ENCODE data around the gene CSHL1. TPM values are rescaled to one million over a fixed set of nuclear protein-coding genes. Genes with fewer than 3 reads are reported as not detected.

The CSHL1 gene
- total and polyA plus RNA-seq, 3 experiments from 2014 or later, result not detected

DNA sequence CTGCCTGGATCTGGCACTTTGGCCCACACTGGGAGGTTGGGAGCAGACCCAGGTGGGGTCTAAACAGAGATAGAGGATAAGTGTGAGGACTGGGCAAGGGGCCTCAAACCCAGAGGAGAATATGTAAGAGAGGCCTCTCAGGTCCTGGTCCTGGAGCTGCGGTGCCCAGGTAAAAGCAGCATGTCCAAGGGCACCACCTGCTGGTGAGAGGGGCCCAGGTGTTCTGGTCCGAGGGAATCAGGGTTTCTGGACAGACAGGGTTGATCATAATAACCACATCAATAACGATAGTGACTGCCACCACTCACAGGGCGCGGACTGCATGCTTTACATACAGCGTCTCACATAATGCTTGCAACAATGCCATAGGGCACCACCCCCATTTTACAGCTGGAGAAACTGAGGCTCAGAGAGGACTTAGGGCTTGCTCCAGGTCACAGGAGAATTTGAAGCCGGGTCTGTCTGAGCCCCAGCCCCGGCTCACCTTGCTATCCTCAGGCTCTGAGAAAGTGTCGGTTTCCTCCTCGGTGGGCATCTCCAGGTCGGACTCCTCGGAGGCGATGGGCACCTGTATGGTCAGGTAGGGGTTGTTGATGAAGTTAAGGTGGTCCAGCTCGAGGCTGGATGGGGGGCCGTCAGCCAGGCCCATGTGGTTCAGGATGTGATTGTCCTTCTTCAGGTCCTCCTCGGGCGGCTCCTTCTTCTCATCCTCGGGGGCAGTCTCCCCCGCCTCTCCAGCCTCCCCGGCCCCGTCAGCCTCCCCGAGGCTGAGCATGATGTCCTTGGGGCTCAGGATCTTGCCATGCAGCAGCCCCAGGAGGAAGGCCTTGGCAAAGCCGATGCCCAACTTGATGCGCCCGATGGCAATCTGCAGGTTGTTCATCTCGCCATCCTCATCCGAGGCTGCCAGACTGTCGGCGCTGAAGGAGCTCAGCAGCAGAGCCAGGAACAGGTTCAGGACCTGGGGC is 40.2 kb upstream of the CSHL1 start:
- no peaks in the 10 kb centered on the region for H3K36me3 Mint-ChIP-seq
- no peak overlapping the region for H3K4me3 Mint-ChIP-seq
- DNase-seq, result peak in 3 of 5 donors; percentile 11 to 63 (median 23)
- H3K4me3 ChIP-seq (ENCODE audit: low read length), result no peak overlapping the region
- H3K27me3 Mint-ChIP-seq, result no peaks in the 10 kb centered on the region
- peaks cover 21 to 36% (median 30%) of the 10 kb centered on the region in 3 donors for H3K4me1 Mint-ChIP-seq
- H3K9me3 ChIP-seq (ENCODE audit: low read length), result no peaks in the 10 kb centered on the region
- ChIA-PET CTCF (interaction anchor here (0.7 to 4.7 kb wide), 9 partner anchors 32 to 182 kb away, joined by 3 to 26 read pairs (median 4); partner anchors contain the start of genes CSHL1, GH1 and ICAM2), POLR2A (no interaction called here)
- peaks cover 29% of the 10 kb centered on the region for H3K4me1 ChIP-seq (ENCODE audit: insufficient read depth, low read length)
- no peaks in the 10 kb centered on the region for H3K36me3 ChIP-seq (ENCODE audit: insufficient read depth, low read length)
- no peak overlapping the region for H3K27ac ChIP-seq (ENCODE audit: low read depth, low read length)
- H3K27me3 ChIP-seq (ENCODE audit: insufficient read depth, low read length, poor library complexity, severe bottlenecking), result no peaks in the 10 kb centered on the region
- H3K27ac Mint-ChIP-seq, result peak overlapping the region in 1 of 8 donors; percentile 53
- no peaks in the 10 kb centered on the region for H3K9me3 Mint-ChIP-seq

DNA sequence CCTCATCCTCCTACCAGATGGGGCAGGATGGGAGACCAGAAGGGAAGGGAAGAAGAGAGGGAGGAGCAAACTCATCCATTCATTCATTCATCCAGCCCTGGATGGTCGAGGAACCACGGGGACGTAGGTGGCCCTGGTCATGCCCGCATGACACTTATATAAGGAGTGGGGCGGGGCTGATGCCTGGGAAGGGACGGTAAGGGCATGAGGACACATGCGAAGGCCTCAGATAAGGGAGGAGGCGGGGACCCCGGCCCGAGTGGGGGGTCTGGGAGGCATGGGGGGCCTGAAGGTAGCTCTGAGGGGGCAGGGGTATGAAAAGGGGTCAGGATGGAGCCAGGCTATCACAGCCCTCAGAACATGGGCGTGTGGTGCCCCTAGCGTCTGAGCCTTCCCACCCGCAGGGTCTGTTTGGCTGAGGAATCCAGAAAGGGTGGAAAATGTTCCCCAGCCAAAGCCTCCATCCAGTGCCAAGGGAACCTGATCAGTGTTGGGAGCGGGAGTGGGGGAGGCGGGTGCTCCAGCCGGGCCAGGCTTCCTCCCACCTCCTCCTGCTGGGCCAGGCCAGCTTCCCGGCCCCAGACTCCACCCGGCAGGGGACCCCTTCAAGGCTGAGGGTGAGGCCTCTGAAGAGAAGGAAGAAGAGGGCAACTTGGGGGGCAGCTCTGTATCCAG is 38.7 kb upstream of the CSHL1 start:
- POLR2A ChIA-PET, result no interaction called here
- no peak overlapping the region for H3K27ac Mint-ChIP-seq
- Histone ChIP-seq H3K36me3 (ENCODE audit: insufficient read depth, low read length) (no peaks in the 10 kb centered on the region), H3K4me1 (ENCODE audit: insufficient read depth, low read length) (peaks cover 38% of the 10 kb centered on the region), H3K27me3 (ENCODE audit: insufficient read depth, low read length, poor library complexity, severe bottlenecking) (no peaks in the 10 kb centered on the region), H3K9me3 (ENCODE audit: low read length) (no peaks in the 10 kb centered on the region), H3K4me3 (ENCODE audit: low read length) (no peak overlapping the region), H3K27ac (ENCODE audit: low read depth, low read length) (no peak overlapping the region)
- H3K36me3 Mint-ChIP-seq, result no peaks in the 10 kb centered on the region
- DNase-seq, result no peak
- no peak overlapping the region for H3K4me3 Mint-ChIP-seq
- H3K4me1 Mint-ChIP-seq, result peaks cover 28 to 39% (median 33%) of the 10 kb centered on the region in 3 donors
- CTCF ChIA-PET, result interaction anchor here (0.9 to 4.7 kb wide), 6 partner anchors 30 to 183 kb away, joined by 3 to 26 read pairs (median 10); partner anchors contain the start of genes CSHL1, GH1 and ICAM2
- H3K27me3 Mint-ChIP-seq, result no peaks in the 10 kb centered on the region
- no peaks in the 10 kb centered on the region for H3K9me3 Mint-ChIP-seq

DNA sequence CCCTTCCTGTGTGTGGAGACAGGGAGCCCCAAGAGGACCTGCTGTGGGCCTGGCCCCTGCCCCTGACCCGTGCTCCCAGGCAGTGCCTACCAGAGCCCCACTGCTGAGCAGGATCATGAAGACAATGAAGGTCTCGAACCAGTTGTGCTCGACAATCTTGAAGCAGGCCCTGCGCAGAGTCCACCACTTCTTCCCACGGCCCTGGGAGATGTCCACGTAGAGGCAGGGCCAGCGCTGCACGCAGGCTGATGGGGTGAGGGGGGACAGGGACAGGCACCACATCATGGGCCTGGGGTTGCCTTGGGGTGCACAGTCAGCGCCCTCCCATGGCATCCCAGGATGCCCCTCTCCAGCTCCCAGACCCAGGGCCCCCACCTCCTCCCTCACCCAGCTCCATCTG is 37.5 kb upstream of the CSHL1 start:
- Mint-ChIP-seq H3K4me1 (peaks cover 18 to 31% (median 22%) of the 10 kb centered on the region in 3 donors), H3K36me3 (no peaks in the 10 kb centered on the region), H3K27ac (no peak overlapping the region), H3K27me3 (no peaks in the 10 kb centered on the region), H3K4me3 (no peak overlapping the region), H3K9me3 (no peaks in the 10 kb centered on the region)
- Histone ChIP-seq H3K9me3 (ENCODE audit: low read length) (no peaks in the 10 kb centered on the region), H3K27ac (ENCODE audit: low read depth, low read length) (no peak overlapping the region), H3K27me3 (ENCODE audit: insufficient read depth, low read length, poor library complexity, severe bottlenecking) (no peaks in the 10 kb centered on the region), H3K4me1 (ENCODE audit: insufficient read depth, low read length) (peaks cover 26% of the 10 kb centered on the region), H3K36me3 (ENCODE audit: insufficient read depth, low read length) (no peaks in the 10 kb centered on the region), H3K4me3 (ENCODE audit: low read length) (no peak overlapping the region)
- ChIA-PET CTCF (interaction anchor here (0.5 to 4.7 kb wide), 2 partner anchors 29 to 77 kb away, joined by 3 to 26 read pairs; partner anchors contain the start of gene GH1), POLR2A (no interaction called here)
- DNase-seq, result no peak

DNA sequence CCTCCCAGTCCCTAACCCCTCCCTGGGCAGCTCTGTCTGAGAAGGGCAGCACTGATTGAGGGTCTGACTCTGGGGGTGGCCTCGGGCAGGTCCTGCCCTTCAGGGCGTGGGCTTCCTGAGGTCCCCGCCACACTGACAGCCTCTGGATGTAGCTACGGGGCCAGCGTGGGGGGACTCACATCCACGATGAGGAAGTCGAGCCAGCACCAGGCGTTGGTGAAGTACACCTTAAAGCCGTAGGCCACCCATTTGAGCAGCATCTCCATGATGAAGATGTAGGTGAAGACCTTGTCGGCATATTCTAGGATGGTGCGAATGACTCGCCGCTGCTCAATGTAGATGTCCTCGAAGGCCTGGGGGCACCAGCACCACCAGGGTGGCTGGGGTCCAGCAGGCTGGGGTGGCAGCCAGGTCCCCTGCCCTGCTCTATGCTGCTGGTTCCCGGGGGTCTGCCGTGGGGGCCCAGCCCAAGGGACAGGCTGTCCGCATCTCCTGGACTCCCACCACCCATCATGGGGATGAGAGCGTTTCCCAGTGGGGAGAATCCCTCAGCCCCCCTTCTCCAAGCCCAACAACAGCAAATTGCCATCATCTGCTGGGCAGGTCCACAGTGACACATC is 36.8 kb upstream of the CSHL1 start:
- Mint-ChIP-seq H3K4me3 (no peak overlapping the region), H3K36me3 (no peaks in the 10 kb centered on the region), H3K9me3 (no peaks in the 10 kb centered on the region), H3K27ac (no peak overlapping the region), H3K4me1 (peaks cover 18 to 31% (median 24%) of the 10 kb centered on the region in 3 donors), H3K27me3 (no peaks in the 10 kb centered on the region)
- no peaks in the 10 kb centered on the region for H3K36me3 ChIP-seq (ENCODE audit: insufficient read depth, low read length)
- peaks cover 23% of the 10 kb centered on the region for H3K4me1 ChIP-seq (ENCODE audit: insufficient read depth, low read length)
- no peak for DNase-seq
- H3K27ac ChIP-seq (ENCODE audit: low read depth, low read length), result no peak overlapping the region
- no peaks in the 10 kb centered on the region for H3K9me3 ChIP-seq (ENCODE audit: low read length)
- ChIA-PET POLR2A (interaction anchor here (1.8 kb wide), 1 partner anchor 72 kb away, joined by 14 read pairs; the partner anchor contains the start of gene ICAM2), CTCF (interaction anchor here (1.3 to 2.9 kb wide), 8 partner anchors 19 to 198 kb away, joined by 5 to 48 read pairs (median 12); partner anchors contain the start of gene GH1)
- no peaks in the 10 kb centered on the region for H3K27me3 ChIP-seq (ENCODE audit: insufficient read depth, low read length, poor library complexity, severe bottlenecking)
- H3K4me3 ChIP-seq (ENCODE audit: low read length), result no peak overlapping the region

DNA sequence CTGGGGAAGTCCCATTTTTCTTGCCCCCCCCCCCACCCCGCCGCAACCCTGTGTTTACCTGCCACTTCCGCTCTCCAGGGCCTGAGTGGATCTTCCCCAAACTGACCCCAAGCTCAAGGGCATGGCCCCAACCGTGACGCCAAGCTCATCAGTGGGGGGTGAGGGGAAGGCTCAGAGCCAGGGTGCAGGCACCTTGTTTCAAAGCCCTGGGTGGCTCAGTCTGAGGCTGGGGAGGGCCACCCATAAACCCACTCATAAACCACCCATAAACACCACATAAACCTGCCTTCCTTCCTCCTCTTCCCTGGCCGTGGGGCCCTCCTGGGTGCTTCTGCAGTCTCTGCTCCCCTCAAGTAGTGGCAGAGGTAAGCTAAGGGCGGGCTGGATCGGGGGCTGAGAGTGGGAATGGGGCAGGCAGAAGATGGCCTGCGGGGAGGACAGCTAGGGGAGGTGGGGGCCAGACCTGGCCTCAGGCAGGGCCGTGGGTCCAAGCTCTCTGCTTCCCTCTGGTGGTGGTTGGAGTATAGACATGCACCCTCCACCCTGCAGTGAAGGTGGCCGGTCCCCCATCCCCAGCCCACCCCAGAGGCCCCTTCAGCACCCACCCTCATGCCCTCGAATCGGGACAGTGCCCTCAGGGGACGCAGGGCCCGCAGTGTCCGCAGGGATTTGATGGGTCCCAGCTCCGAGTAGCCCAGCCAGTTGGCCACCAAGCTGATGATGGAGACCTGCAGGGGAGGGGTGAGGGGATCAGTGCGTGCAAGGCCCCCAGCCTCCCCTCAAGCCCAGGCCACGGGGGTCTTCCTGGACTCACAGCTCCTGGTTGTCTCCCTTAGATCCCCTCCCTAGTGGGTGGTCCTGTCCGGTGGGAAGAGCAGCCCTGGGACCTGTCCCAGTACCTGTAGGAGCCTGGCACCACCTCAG is 35.6 kb upstream of the CSHL1 start:
- H3K27ac Mint-ChIP-seq, result peak overlapping the region in 6 of 8 donors; percentile 32 to 75 (median 62)
- DNase-seq, result peak; percentile 25 to 67 (median 63)
- H3K4me3 Mint-ChIP-seq, result peak overlapping the region; percentile 31 to 87 (median 83)
- H3K4me1 Mint-ChIP-seq, result peaks cover 15 to 31% (median 22%) of the 10 kb centered on the region in 3 donors
- H3K27ac ChIP-seq (ENCODE audit: low read depth, low read length), result no peak overlapping the region
- peaks cover 23% of the 10 kb centered on the region for H3K4me1 ChIP-seq (ENCODE audit: insufficient read depth, low read length)
- no peaks in the 10 kb centered on the region for H3K9me3 Mint-ChIP-seq
- no peaks in the 10 kb centered on the region for H3K36me3 Mint-ChIP-seq
- H3K36me3 ChIP-seq (ENCODE audit: insufficient read depth, low read length), result no peaks in the 10 kb centered on the region
- ChIA-PET CTCF (interaction anchor here (0.7 to 2.9 kb wide), 35 partner anchors 9 to 325 kb away, joined by 3 to 48 read pairs (median 6); partner anchors contain the start of genes CD79B, CSHL1, ERN1 and GH1), POLR2A (interaction anchor here (0.6 to 1.8 kb wide), 7 partner anchors 14 to 532 kb away, joined by 3 to 14 read pairs (median 5); partner anchors contain the start of genes CD79B and ICAM2)
- H3K9me3 ChIP-seq (ENCODE audit: low read length), result no peaks in the 10 kb centered on the region
- no peaks in the 10 kb centered on the region for H3K27me3 Mint-ChIP-seq
- H3K4me3 ChIP-seq (ENCODE audit: low read length), result peak overlapping the region; percentile 39
- no peaks in the 10 kb centered on the region for H3K27me3 ChIP-seq (ENCODE audit: insufficient read depth, low read length, poor library complexity, severe bottlenecking)

DNA sequence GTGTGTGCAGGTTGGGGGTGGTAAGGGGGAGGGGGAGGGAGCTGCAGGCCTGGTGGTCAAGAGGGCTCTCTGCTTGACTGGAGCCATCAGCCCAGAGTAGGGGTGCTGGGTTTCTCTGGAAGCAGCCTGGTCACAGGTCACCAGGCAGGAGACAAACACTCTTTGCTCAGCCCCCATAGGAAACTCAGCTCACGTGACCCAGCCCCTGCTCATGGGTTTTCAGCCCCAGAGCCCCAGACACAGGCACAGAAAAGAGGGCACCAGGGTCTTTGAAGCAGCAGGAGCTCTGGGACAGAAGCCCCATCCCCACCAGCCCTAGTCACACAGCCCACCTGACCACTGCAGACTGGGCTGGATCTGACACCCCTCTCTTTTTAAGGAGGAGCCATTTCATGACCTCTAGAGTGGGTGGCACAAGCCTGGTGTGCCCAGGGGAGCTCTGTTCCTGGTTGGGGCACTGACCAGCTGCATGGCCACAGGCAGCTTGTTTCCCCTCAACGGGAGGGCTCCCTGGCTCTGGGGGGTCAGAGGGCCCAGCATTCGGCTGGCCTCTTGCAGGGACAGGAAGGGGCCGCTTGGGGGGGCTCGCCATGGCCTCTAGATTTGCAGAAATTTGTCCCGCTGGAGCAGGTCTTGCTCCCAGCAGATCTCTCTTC is 34.9 kb upstream of the CSHL1 start:
- no peak for DNase-seq
- POLR2A ChIA-PET, result interaction anchor here (0.6 to 1.8 kb wide), 7 partner anchors 13 to 531 kb away, joined by 3 to 14 read pairs (median 5); partner anchors contain the start of genes CD79B and ICAM2
- Mint-ChIP-seq H3K27me3 (no peaks in the 10 kb centered on the region), H3K4me1 (peaks cover 15 to 29% (median 20%) of the 10 kb centered on the region in 3 donors), H3K36me3 (no peaks in the 10 kb centered on the region), H3K27ac (peak overlapping the region in 1 of 8 donors; percentile 32), H3K4me3 (peak overlapping the region in 6 of 7 donors; percentile 37 to 87 (median 75)), H3K9me3 (no peaks in the 10 kb centered on the region)
- H3K27ac ChIP-seq (ENCODE audit: low read depth, low read length), result no peak overlapping the region
- no peak overlapping the region for H3K4me3 ChIP-seq (ENCODE audit: low read length)
- H3K9me3 ChIP-seq (ENCODE audit: low read length), result no peaks in the 10 kb centered on the region
- no peaks in the 10 kb centered on the region for H3K36me3 ChIP-seq (ENCODE audit: insufficient read depth, low read length)
- peaks cover 23% of the 10 kb centered on the region for H3K4me1 ChIP-seq (ENCODE audit: insufficient read depth, low read length)
- CTCF ChIA-PET, result interaction anchor here (0.7 to 2.9 kb wide), 35 partner anchors 9 to 326 kb away, joined by 3 to 48 read pairs (median 6); partner anchors contain the start of genes CD79B, CSHL1, ERN1 and GH1
- H3K27me3 ChIP-seq (ENCODE audit: insufficient read depth, low read length, poor library complexity, severe bottlenecking), result no peaks in the 10 kb centered on the region
